ENCODE data around the gene ZCCHC7. TPM values are rescaled to one million over a fixed set of nuclear protein-coding genes. Genes with fewer than 3 reads are reported as not detected.
"Not testable (repeated sequence)": the region's sequence is repeated elsewhere in the genome, so short reads cannot be mapped to it uniquely, and the experiment has no call there.

The ZCCHC7 gene
- total and polyA plus RNA-seq, 2 donors (not counting 3 experiments of a cell fraction or from before 2014, with no cell fraction given): 7.4 to 14.8 TPM

DNA sequence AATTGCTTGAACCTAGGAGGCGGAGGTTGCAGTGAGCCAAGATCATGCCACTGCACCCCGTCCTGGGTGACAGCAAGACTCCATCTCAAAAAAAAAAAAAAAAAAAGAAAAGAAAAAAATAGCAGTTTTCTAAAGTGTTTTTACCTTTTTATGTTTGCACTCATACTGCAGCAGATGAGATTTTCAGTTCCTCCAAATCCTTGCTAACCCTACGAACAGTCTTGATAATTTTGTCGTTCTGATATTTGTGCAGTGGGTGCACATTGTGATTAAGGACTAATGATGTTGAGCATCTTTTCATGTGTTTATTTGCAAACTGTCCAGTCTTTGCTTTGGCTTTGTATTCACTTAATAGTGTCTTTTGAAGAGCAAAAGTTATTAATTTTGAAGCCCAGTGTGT, 42.9 kb downstream of the ZCCHC7 start:
- H3K36me3 ChIP-seq (ENCODE audit: control insufficient read depth in 2 of 2, extremely low read depth in 1 of 2, insufficient read depth in 2 of 2, low read length in 2 of 2): no peaks in the 10 kb centered on the region
- dilution Hi-C loops (cut with MboI; ENCODE audit: extremely low pct_ligation_motif_present, low sequenced_read_pairs): no loop called here
- POLR2A ChIA-PET: no interaction called here
- FAIRE-seq (no peak), DNase-seq (ENCODE audit: low read depth, low spot score) (no peak)
- H3K9me1 ChIP-seq (replicated peaks; ENCODE audit: control insufficient read depth, extremely low read depth, insufficient read depth, low read length): no peaks in the 10 kb centered on the region
- BruUV-seq (replicated peaks): no TSS peak
- no peaks in the 10 kb centered on the region for H3K79me2 ChIP-seq (ENCODE audit: control insufficient read depth, insufficient read depth, low read length)
- H3K9me3 ChIP-seq (replicated peaks; ENCODE audit: control insufficient read depth, insufficient read depth, low read length): no peaks in the 10 kb centered on the region
- H4K20me1 ChIP-seq (replicated peaks; ENCODE audit: control insufficient read depth, extremely low read depth, insufficient read depth, low read length): no peaks in the 10 kb centered on the region
- no peak overlapping the region for H3K4me2 ChIP-seq (ENCODE audit: insufficient read depth, low read length)
- no peak overlapping the region for H3K4me3 ChIP-seq (replicated peaks in 1 of 3; ENCODE audit: insufficient read depth in 1 of 3, low read depth in 1 of 3, low read length in 3 of 3)
- peaks cover 3% of the 10 kb centered on the region for H3K4me1 ChIP-seq (ENCODE audit: control insufficient read depth, extremely low read depth, insufficient read depth, low read length)
- CTCF ChIA-PET: no interaction called here
- intact Hi-C loops (cut with micrococcal nuclease): no loop called here
- H2AFZ ChIP-seq (ENCODE audit: low read depth, low read length): no peak overlapping the region
- H3K27me3 ChIP-seq (ENCODE audit: control insufficient read depth in 2 of 2, insufficient read depth in 2 of 2, low read length in 2 of 2): no peaks in the 10 kb centered on the region
- no peak overlapping the region for H3K27ac ChIP-seq (ENCODE audit: insufficient read depth, low read depth, low read length)
- TF ChIP-seq GATA2 (IDR thresholded peaks at IDR 0.05; ENCODE audit: insufficient read depth, insufficient read length, low read depth, low read length) (no peak), MYC (IDR thresholded peaks at IDR 0.05; ENCODE audit: low read depth, low read length) (no peak), EZH2 (IDR thresholded peaks at IDR 0.05; ENCODE audit: borderline replicate concordance, low read depth, low read length, severe bottlenecking) (no peak), CTCF (IDR thresholded peaks at IDR 0.05; ENCODE audit: extremely low read depth in 1 of 2, insufficient read depth in 1 of 2, low read depth in 1 of 2, low read length in 2 of 2) (no peak), POLR2AphosphoS5 (IDR thresholded peaks at IDR 0.05; ENCODE audit: insufficient read depth, low read depth, low read length) (no peak), FOS (IDR thresholded peaks at IDR 0.05; ENCODE audit: borderline replicate concordance, insufficient read depth, low read length) (no peak), JUN (IDR thresholded peaks at IDR 0.05; ENCODE audit: borderline replicate concordance, insufficient read depth, insufficient read length, low read depth) (no peak), POLR2A (IDR thresholded peaks at IDR 0.05; ENCODE audit: low read depth, low read length) (no peak)
- TF ChIP-seq, protein P1, sequence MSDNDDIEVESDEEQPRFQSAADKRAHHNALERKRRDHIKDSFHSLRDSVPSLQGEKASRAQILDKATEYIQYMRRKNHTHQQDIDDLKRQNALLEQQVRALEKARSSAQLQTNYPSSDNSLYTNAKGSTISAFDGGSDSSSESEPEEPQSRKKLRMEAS (IDR thresholded peaks at IDR 0.05; ENCODE audit: insufficient read depth, insufficient read length): no peak
- H3K9ac ChIP-seq (replicated peaks; ENCODE audit: extremely low read depth, insufficient read depth, low read length): no peak overlapping the region

DNA sequence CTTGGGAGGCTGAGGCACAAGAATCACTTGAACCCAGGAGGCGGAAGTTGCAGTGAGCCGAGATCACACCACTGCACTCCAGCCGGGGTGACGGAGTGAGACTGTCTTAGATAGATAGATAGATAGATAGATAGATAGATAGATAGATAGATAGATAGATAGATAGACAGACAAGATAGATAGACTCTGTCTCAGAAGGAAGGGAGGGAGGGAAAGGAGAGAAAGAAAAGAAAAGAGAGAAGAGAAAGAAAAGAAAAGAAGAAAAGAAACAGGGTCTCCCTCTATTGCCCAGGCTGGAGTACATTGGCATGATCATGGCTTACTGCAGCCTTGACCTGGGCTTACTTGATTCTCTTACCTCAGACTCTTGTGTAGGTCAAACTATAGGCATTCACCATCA, 44.0 kb downstream of the ZCCHC7 start:
- FAIRE-seq; BruUV-seq (replicated peaks); POLR2A ChIA-PET; H3K9ac ChIP-seq (replicated peaks; ENCODE audit: extremely low read depth, insufficient read depth, low read length); DNase-seq (ENCODE audit: low read depth, low spot score); dilution Hi-C loops (cut with MboI; ENCODE audit: extremely low pct_ligation_motif_present, low sequenced_read_pairs); H3K79me2 ChIP-seq (ENCODE audit: control insufficient read depth, insufficient read depth, low read length); intact Hi-C loops (cut with micrococcal nuclease); H2AFZ ChIP-seq (ENCODE audit: low read depth, low read length); H4K20me1 ChIP-seq (replicated peaks; ENCODE audit: control insufficient read depth, extremely low read depth, insufficient read depth, low read length); CTCF ChIA-PET; H3K4me1 ChIP-seq (ENCODE audit: control insufficient read depth, extremely low read depth, insufficient read depth, low read length); H3K27me3 ChIP-seq (ENCODE audit: control insufficient read depth in 2 of 2, insufficient read depth in 2 of 2, low read length in 2 of 2); H3K9me3 ChIP-seq (replicated peaks; ENCODE audit: control insufficient read depth, insufficient read depth, low read length); H3K4me2 ChIP-seq (ENCODE audit: insufficient read depth, low read length); H3K27ac ChIP-seq (ENCODE audit: insufficient read depth, low read depth, low read length); H3K9me1 ChIP-seq (replicated peaks; ENCODE audit: control insufficient read depth, extremely low read depth, insufficient read depth, low read length); H3K36me3 ChIP-seq (ENCODE audit: control insufficient read depth in 2 of 2, extremely low read depth in 1 of 2, insufficient read depth in 2 of 2, low read length in 2 of 2); H3K4me3 ChIP-seq (replicated peaks in 1 of 3; ENCODE audit: insufficient read depth in 1 of 3, low read depth in 1 of 3, low read length in 3 of 3): not testable (repeated sequence)
